ENCODE results near the gene IGF1.
"Not testable (repeated sequence)": the region's sequence is repeated elsewhere in the genome, so short reads cannot be mapped to it uniquely, and the experiment has no call there.

The IGF1 gene

DNA sequence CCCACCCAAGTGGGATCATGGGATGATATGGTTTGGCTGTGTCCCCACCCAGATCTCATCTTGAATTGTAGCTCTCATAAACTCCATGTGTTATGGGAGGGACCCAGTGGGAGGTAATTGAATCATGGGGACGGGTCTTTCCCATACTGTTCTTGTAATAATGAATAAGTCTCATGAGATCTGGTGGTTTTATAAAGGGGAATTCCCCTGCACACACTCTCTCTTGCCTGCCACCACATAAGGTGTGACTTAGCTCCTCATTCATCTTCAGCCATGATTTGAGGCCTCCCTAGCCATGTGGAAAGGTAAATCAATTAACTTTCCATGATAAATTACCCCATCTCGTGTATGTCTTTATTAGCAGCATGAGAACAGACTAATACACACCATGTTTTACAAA, 109.2 kb downstream of the IGF1 start:
- in situ Hi-C loops (cut with HindIII; ENCODE audit: low pct_ligation_motif_present, low sequenced_read_pairs), result no loop called here
- TF ChIP-seq, protein P1, sequence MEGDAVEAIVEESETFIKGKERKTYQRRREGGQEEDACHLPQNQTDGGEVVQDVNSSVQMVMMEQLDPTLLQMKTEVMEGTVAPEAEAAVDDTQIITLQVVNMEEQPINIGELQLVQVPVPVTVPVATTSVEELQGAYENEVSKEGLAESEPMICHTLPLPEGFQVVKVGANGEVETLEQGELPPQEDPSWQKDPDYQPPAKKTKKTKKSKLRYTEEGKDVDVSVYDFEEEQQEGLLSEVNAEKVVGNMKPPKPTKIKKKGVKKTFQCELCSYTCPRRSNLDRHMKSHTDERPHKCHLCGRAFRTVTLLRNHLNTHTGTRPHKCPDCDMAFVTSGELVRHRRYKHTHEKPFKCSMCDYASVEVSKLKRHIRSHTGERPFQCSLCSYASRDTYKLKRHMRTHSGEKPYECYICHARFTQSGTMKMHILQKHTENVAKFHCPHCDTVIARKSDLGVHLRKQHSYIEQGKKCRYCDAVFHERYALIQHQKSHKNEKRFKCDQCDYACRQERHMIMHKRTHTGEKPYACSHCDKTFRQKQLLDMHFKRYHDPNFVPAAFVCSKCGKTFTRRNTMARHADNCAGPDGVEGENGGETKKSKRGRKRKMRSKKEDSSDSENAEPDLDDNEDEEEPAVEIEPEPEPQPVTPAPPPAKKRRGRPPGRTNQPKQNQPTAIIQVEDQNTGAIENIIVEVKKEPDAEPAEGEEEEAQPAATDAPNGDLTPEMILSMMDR (IDR thresholded peaks at IDR 0.05; ENCODE audit: low read depth, low read length, missing control alignments), result no peak
- DNase-seq, result no peak
- Histone ChIP-seq H3K27ac (no peak overlapping the region), H3K27me3 (replicated peaks) (no peaks in the 10 kb centered on the region), H3K4me3 (ENCODE audit: low read depth, low read length) (no peak overlapping the region), H3K36me3 (replicated peaks) (no peaks in the 10 kb centered on the region)

DNA sequence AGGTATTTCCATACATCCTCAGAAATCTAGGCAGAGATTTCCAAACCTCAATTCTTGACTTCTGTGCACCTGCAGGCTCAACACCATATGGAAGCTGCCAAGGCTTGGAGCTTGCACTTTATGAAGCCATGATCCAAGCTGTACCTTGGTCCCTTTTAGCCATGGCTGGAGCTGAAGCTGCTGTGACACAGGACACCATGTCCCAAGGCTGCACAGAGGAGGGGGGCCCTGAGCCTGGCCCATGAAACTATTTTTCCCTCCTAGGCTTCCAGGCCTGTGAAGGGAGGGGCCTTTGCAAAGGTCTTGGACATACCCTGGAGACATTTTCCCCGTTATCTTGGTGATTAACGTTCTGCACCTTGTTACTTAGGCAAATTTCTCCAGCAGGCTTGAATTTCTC, 110.5 kb downstream of the IGF1 start:
- no peak for DNase-seq
- Histone ChIP-seq H3K27ac (no peak overlapping the region), H3K36me3 (replicated peaks) (no peaks in the 10 kb centered on the region), H3K27me3 (replicated peaks) (no peaks in the 10 kb centered on the region), H3K4me3 (ENCODE audit: low read depth, low read length) (no peak overlapping the region)
- TF ChIP-seq, protein P1 (IDR thresholded peaks at IDR 0.05; ENCODE audit: low read depth, low read length, missing control alignments), result no peak
- in situ Hi-C loops (cut with HindIII; ENCODE audit: low pct_ligation_motif_present, low sequenced_read_pairs), result no loop called here

DNA sequence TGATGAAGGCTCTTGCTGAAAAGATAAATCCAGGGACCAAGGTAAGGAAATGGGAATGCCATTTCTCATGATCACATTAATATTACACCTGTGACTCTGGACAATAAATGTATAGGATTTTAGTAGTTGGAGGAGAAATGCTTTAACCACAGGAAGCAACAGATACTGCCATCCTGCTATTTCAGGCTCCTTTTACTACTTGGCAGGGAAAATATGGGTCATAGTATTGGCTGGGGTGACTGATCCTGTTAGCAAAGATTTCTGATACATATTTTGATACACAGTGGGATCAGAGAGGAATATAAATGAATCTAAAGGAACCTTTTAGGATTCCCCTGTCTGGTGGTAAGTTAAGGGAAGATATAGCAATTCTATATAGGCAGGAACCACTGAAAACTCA, 115.0 kb downstream of the IGF1 start:
- DNase-seq, result no peak
- H3K36me3 ChIP-seq (replicated peaks), result no peaks in the 10 kb centered on the region
- no peaks in the 10 kb centered on the region for H3K27me3 ChIP-seq (replicated peaks)
- in situ Hi-C loops (cut with HindIII; ENCODE audit: low pct_ligation_motif_present, low sequenced_read_pairs), result no loop called here
- no peak overlapping the region for H3K4me3 ChIP-seq (ENCODE audit: low read depth, low read length)
- no peak overlapping the region for H3K27ac ChIP-seq
- TF ChIP-seq, protein P1 (IDR thresholded peaks at IDR 0.05; ENCODE audit: low read depth, low read length, missing control alignments), result no peak

DNA sequence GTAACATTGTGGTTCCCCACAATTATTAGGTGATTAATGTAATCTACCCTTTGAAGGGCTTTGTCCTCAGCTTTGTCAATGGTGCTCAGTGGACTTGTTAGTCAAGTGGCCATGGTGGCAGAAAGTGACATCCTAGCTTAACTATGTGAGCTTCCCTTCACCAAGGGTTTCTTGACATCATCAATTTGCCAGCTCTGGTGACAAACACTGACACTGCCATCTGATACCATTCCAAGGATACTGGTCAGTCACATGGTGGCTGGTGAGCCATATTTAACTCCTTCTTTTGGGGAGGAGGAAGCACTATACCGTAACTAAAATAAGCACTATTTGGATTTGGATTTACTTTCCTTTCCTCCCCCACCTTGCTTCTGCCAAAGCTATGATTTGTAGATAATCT, 115.7 kb downstream of the IGF1 start:
- Histone ChIP-seq H3K4me3 (ENCODE audit: low read depth, low read length) (no peak overlapping the region), H3K27me3 (replicated peaks) (no peaks in the 10 kb centered on the region), H3K27ac (no peak overlapping the region), H3K36me3 (replicated peaks) (no peaks in the 10 kb centered on the region)
- in situ Hi-C loops (cut with HindIII; ENCODE audit: low pct_ligation_motif_present, low sequenced_read_pairs), result no loop called here
- no peak for DNase-seq
- TF ChIP-seq, protein P1 (IDR thresholded peaks at IDR 0.05; ENCODE audit: low read depth, low read length, missing control alignments), result no peak

DNA sequence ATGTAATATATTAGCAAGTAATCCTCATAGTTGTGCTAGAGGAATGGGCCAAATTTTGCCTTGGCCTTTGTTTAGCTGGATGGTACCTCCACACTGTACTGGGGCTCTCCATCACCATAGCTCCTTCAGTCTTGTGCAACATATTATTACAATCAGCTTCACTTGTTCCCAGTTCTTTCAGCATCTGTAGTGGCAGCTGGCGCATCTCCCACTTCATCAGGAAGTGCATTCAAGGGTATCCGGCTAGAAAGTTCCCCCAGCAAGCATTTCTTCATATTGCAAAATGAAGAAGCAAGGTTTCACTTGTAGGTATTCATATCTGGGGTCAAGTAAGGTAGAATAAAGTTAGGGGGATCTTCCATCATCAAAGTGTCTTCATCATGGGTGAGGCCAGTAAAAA, 123.7 kb downstream of the IGF1 start:
- H3K36me3 ChIP-seq (replicated peaks), result no peaks in the 10 kb centered on the region
- no peak overlapping the region for H3K4me3 ChIP-seq (ENCODE audit: low read depth, low read length)
- no peak overlapping the region for H3K27ac ChIP-seq
- in situ Hi-C loops (cut with HindIII; ENCODE audit: low pct_ligation_motif_present, low sequenced_read_pairs), result no loop called here
- TF ChIP-seq, protein P1 (IDR thresholded peaks at IDR 0.05; ENCODE audit: low read depth, low read length, missing control alignments), result no peak
- no peaks in the 10 kb centered on the region for H3K27me3 ChIP-seq (replicated peaks)
- DNase-seq, result no peak

DNA sequence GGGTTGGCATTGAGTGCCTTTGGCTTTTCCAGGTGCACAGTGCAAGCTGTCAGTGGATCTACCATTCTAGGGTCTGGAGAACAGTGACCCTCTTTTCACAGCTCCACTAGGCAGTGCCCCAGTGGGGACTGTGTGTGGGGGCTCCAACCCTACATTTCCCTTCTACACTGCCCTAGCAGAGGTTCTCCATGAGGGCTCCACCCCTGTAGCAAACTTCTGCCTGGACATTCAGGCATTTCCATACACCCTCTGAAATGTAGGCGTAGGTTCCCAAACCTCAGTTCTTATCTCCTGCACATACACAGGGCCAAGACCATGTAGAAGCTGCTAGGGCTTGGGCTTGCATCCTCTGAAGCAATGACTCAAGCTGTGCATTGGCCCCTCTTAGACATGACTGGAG, 126.1 kb downstream of the IGF1 start:
- H3K36me3 ChIP-seq (replicated peaks); H3K27ac ChIP-seq; H3K27me3 ChIP-seq (replicated peaks); in situ Hi-C loops (cut with HindIII; ENCODE audit: low pct_ligation_motif_present, low sequenced_read_pairs); DNase-seq; H3K4me3 ChIP-seq (ENCODE audit: low read depth, low read length): not testable (repeated sequence)
